ENCODE results near the gene LMOD1. TPM values are rescaled to one million over a fixed set of nuclear protein-coding genes. Genes with fewer than 3 reads are reported as not detected.

LMOD1 gene
- polyA plus RNA-seq, 3 donors = not detected

- Histone ChIP-seq H3K4me2 (replicated peaks; ENCODE audit: extremely low read depth, low read length, poor library complexity, severe bottlenecking) (no peak overlapping the region), H3K36me3 (replicated peaks in 1 of 2; ENCODE audit: control insufficient read depth in 1 of 2, insufficient read depth in 2 of 2, low read length in 2 of 2) (no peaks in the 10 kb centered on the region), H2AFZ (ENCODE audit: insufficient read depth, low read depth, low read length, poor library complexity, severe bottlenecking) (no peak overlapping the region), H3K9me3 (replicated peaks in 1 of 2; ENCODE audit: control insufficient read depth in 1 of 2, insufficient read depth in 1 of 2, low read length in 2 of 2) (no peaks in the 10 kb centered on the region), H3K4me1 (ENCODE audit: control insufficient read depth in 1 of 2, insufficient read depth in 2 of 2, low read length in 2 of 2) (no peaks in the 10 kb centered on the region), H3K27me3 (ENCODE audit: control insufficient read depth in 2 of 2, insufficient read depth in 2 of 2, low read length in 2 of 2) (peaks cover 0 to 14% of the 10 kb centered on the region in 2 donors), H3K4me3 (replicated peaks in 1 of 3; ENCODE audit: low read depth in 2 of 3, low read length in 3 of 3) (no peak overlapping the region), H3K79me2 (ENCODE audit: insufficient read depth, low read length) (no peaks in the 10 kb centered on the region), H3K27ac (ENCODE audit: low read depth in 1 of 2, low read length in 2 of 2) (no peak overlapping the region), H3K9ac (ENCODE audit: insufficient read depth, low read length, poor library complexity, severe bottlenecking) (no peak overlapping the region), H4K20me1 (ENCODE audit: insufficient read depth, low read length) (no peaks in the 10 kb centered on the region)
- TF ChIP-seq CTCF (IDR thresholded peaks at IDR 0.05) = no peak
- Mint-ChIP-seq H3K36me3 (no peaks in the 10 kb centered on the region), H3K4me1 (peaks cover 4% of the 10 kb centered on the region), H3K27ac (no peak overlapping the region), H3K9me3 (no peaks in the 10 kb centered on the region), H3K4me3 (no peak overlapping the region), H3K27me3 (ENCODE audit: low read depth in 3 of 3) (peaks cover 7 to 17% (median 9%) of the 10 kb centered on the region in 3 donors)
- 77% methylated on average over 3 of the region's 5 CpGs for WGBS (ENCODE audit: insufficient coverage)
- intact Hi-C loops (cut with micrococcal nuclease) = no loop called here
- no peak for DNase-seq
Measured at GRCh38 chr1:201933840-201934430, 12.4 kb downstream of the LMOD1 start.

- Mint-ChIP-seq H3K4me1 (no peaks in the 10 kb centered on the region), H3K4me3 (no peak overlapping the region), H3K27me3 (ENCODE audit: low read depth in 3 of 3) (peaks cover 8 to 19% (median 13%) of the 10 kb centered on the region in 3 donors), H3K36me3 (no peaks in the 10 kb centered on the region), H3K27ac (no peak overlapping the region), H3K9me3 (peaks cover 0 to 2% (median 0%) of the 10 kb centered on the region in 7 donors)
- Histone ChIP-seq H3K36me3 (replicated peaks in 1 of 2; ENCODE audit: control insufficient read depth in 1 of 2, insufficient read depth in 2 of 2, low read length in 2 of 2) (no peaks in the 10 kb centered on the region), H3K4me3 (replicated peaks in 1 of 3; ENCODE audit: low read depth in 2 of 3, low read length in 3 of 3) (no peak overlapping the region), H3K4me2 (replicated peaks; ENCODE audit: extremely low read depth, low read length, poor library complexity, severe bottlenecking) (no peak overlapping the region), H2AFZ (ENCODE audit: insufficient read depth, low read depth, low read length, poor library complexity, severe bottlenecking) (no peak overlapping the region), H4K20me1 (ENCODE audit: insufficient read depth, low read length) (no peaks in the 10 kb centered on the region), H3K9me3 (replicated peaks in 1 of 2; ENCODE audit: control insufficient read depth in 1 of 2, insufficient read depth in 1 of 2, low read length in 2 of 2) (no peaks in the 10 kb centered on the region), H3K9ac (ENCODE audit: insufficient read depth, low read length, poor library complexity, severe bottlenecking) (no peak overlapping the region), H3K4me1 (ENCODE audit: control insufficient read depth in 1 of 2, insufficient read depth in 2 of 2, low read length in 2 of 2) (no peaks in the 10 kb centered on the region), H3K27me3 (ENCODE audit: control insufficient read depth in 2 of 2, insufficient read depth in 2 of 2, low read length in 2 of 2) (peaks cover 0 to 14% of the 10 kb centered on the region in 2 donors), H3K27ac (ENCODE audit: low read depth in 1 of 2, low read length in 2 of 2) (no peak overlapping the region), H3K79me2 (ENCODE audit: insufficient read depth, low read length) (no peaks in the 10 kb centered on the region)
- no peak for TF ChIP-seq CTCF (IDR thresholded peaks at IDR 0.05)
- intact Hi-C loops (cut with micrococcal nuclease) = no loop called here
- no peak for DNase-seq
- 92% methylated on average over 4 of the region's 5 CpGs for WGBS (ENCODE audit: insufficient coverage)
Measured at GRCh38 chr1:201930803-201931202, 15.5 kb downstream of the LMOD1 start.

All from CD14-positive monocyte (primary cell).